Endothelial cell of umbilical vein (primary cell): ENCODE results near the gene WDPCP. TPM values are rescaled to one million over a fixed set of nuclear protein-coding genes. Genes with fewer than 3 reads are reported as not detected.

Experiments used
- BruUV-seq: library from RNA; stranded (reverse); fragments of 400-500 nt; replicated peaks from 2 replicates; lab custom pipeline; 2021; lab: Mats Ljungman, UMichigan
- CTCF ChIA-PET: fragments of 300-600, 350-600 bp; sonication (Branson Sonifier 250); formaldehyde crosslinking; loops from one replicate; lab custom pipeline; 2021; ENCODE audit warnings: antibody characterized with exemption, inconsistent platforms; lab: Charles Lee
- POLR2A ChIA-PET: fragments of 300-600, 350-600 bp; sonication (Branson Sonifier 250); formaldehyde crosslinking; loops from one replicate; lab custom pipeline; 2021; ENCODE audit warnings: antibody characterized with exemption, inconsistent platforms; lab: Charles Lee
- DNase-seq: peaks from one replicate; pipeline ENCODE4 v3.0.0-alpha.2; 2011; ENCODE audit warnings: low read depth, low spot score
- FAIRE-seq: peaks from 2 replicates; lab custom pipeline; 2011; peaks lifted over from hg19 to GRCh38; lab: Jason Lieb, UNC
- H2AFZ ChIP-seq: 2 replicates; pipeline ENCODE4 v1.6.0; 2012; ENCODE audit warnings: low read depth, low read length, control low read depth, inconsistent platforms
- H3K27ac ChIP-seq: 2 replicates; pipeline ENCODE4 v1.5.1; 2011; ENCODE audit warnings: low read depth, mild to moderate bottlenecking, control low read depth, low read length, moderate library complexity; ENCODE audit not compliant: insufficient read depth
- H3K27me3 ChIP-seq, 2 experiments: 2 replicates each; pipeline versions ENCODE4 v1.6.0 to v1.6.1; 2011; ENCODE audit warnings: low read length in 2 of 2, mixed read lengths in 1 of 2; ENCODE audit not compliant: control insufficient read depth in 2 of 2, insufficient read depth in 2 of 2
- H3K36me3 ChIP-seq, 2 experiments: 2 replicates in 1 of 2; 3 replicates in 1 of 2; pipeline ENCODE4 v1.5.1; 2011; ENCODE audit warnings: low read length in 2 of 2, mild to moderate bottlenecking in 1 of 2, moderate library complexity in 1 of 2; ENCODE audit not compliant: control insufficient read depth in 2 of 2, insufficient read depth in 2 of 2; ENCODE audit errors: extremely low read depth in 1 of 2
- H3K4me1 ChIP-seq: 3 replicates; pipeline ENCODE4 v1.5.1; 2011; ENCODE audit warnings: mild to moderate bottlenecking, low read length; ENCODE audit not compliant: control insufficient read depth, insufficient read depth; ENCODE audit errors: extremely low read depth
- H3K4me2 ChIP-seq: 2 replicates; pipeline ENCODE4 v1.6.1; 2011; ENCODE audit warnings: low read length, control low read depth, mixed read lengths; ENCODE audit not compliant: insufficient read depth
- H3K4me3 ChIP-seq, 3 experiments: fragments of 200-600 bp in 1 of 3; sonication (generic), shearing (Covaris generic) in 1 of 3; replicated peaks in 1 of 3; 2 replicates each; pipeline ENCODE4 v1.5.1; 2011 to 2016; ENCODE audit warnings: control low read depth in 3 of 3, low read length in 3 of 3, mild to moderate bottlenecking in 2 of 3, inconsistent platforms in 1 of 3, low read depth in 1 of 3, moderate library complexity in 1 of 3; ENCODE audit not compliant: insufficient read depth in 1 of 3
- H3K79me2 ChIP-seq: 2 replicates; pipeline ENCODE4 v1.6.0; 2012; ENCODE audit warnings: low read length, inconsistent platforms; ENCODE audit not compliant: control insufficient read depth, insufficient read depth
- H3K9ac ChIP-seq: replicated peaks from 2 replicates; pipeline ENCODE3; 2011; ENCODE audit warnings: low read length, control low read depth; ENCODE audit not compliant: insufficient read depth; ENCODE audit errors: extremely low read depth
- H3K9me1 ChIP-seq: replicated peaks from 3 replicates; pipeline ENCODE4 v1.6.0; 2011; ENCODE audit warnings: mild to moderate bottlenecking, low read length; ENCODE audit not compliant: control insufficient read depth, insufficient read depth; ENCODE audit errors: extremely low read depth
- H3K9me3 ChIP-seq: replicated peaks from 2 replicates; pipeline ENCODE4 v1.5.1; 2012; ENCODE audit warnings: low read length, inconsistent platforms; ENCODE audit not compliant: control insufficient read depth, insufficient read depth
- H4K20me1 ChIP-seq: replicated peaks from 2 replicates; pipeline ENCODE3; 2011; ENCODE audit warnings: mild to moderate bottlenecking, low read length; ENCODE audit not compliant: control insufficient read depth, insufficient read depth; ENCODE audit errors: extremely low read depth
- CTCF ChIP-seq, 2 donors: IDR thresholded peaks; 1 replicate in 1 of 2; 2 replicates in 1 of 2; pipeline ENCODE4 v1.5.1; 2011; ENCODE audit warnings: low read length in 2 of 2, mild to moderate bottlenecking in 2 of 2, moderate library complexity in 2 of 2, control low read depth in 1 of 2, inconsistent platforms in 1 of 2, low read depth in 1 of 2; ENCODE audit not compliant: insufficient read depth in 1 of 2; ENCODE audit errors: extremely low read depth in 1 of 2
- EZH2 ChIP-seq: IDR thresholded peaks from 2 replicates; pipeline ENCODE4 v1.6.1; 2012; ENCODE audit warnings: borderline replicate concordance, low read depth, mild to moderate bottlenecking, moderate library complexity, low read length, inconsistent platforms; ENCODE audit not compliant: severe bottlenecking
- FOS ChIP-seq: IDR thresholded peaks from 2 replicates; pipeline ENCODE4 v1.6.1; 2011; ENCODE audit warnings: mild to moderate bottlenecking, low read length, moderate library complexity, borderline replicate concordance; ENCODE audit not compliant: insufficient read depth
- GATA2 ChIP-seq: IDR thresholded peaks from 2 replicates; pipeline ENCODE4 v1.7.0; 2011; ENCODE audit warnings: low read depth, mild to moderate bottlenecking, moderate library complexity, mixed read lengths, low read length; ENCODE audit not compliant: insufficient read length, insufficient read depth
- JUN ChIP-seq: IDR thresholded peaks from 2 replicates; pipeline ENCODE4 v1.6.1; 2011; ENCODE audit warnings: borderline replicate concordance, low read depth; ENCODE audit not compliant: insufficient read length, insufficient read depth
- MYC ChIP-seq: IDR thresholded peaks from one replicate; pipeline ENCODE4 v1.6.1; 2011; ENCODE audit warnings: mild to moderate bottlenecking, low read depth, low read length
- POLR2A ChIP-seq: IDR thresholded peaks from 2 replicates; pipeline ENCODE4 v1.6.1; 2012; ENCODE audit warnings: low read depth, mild to moderate bottlenecking, control low read depth, low read length
- POLR2AphosphoS5 ChIP-seq: IDR thresholded peaks from 2 replicates; pipeline ENCODE4 v1.6.1; 2012; ENCODE audit warnings: low read depth, mild to moderate bottlenecking, control low read depth, low read length, moderate library complexity; ENCODE audit not compliant: insufficient read depth
- dilution Hi-C: fragments of 300-500 bp; cut with MboI; formaldehyde crosslinking; loops from one replicate; pipeline ENCODE4 v1.15.0; 2019; ENCODE audit warnings: low sequenced_read_pairs; ENCODE audit not compliant: extremely low pct_ligation_motif_present
- intact Hi-C: fragments of 100-400 bp; cut with micrococcal nuclease; formaldehyde crosslinking; loops from one replicate; pipeline ENCODE4 v1.10.0; 2022
- polyA plus RNA-seq, 4 experiments: library from polyadenylated mRNA; depleted of rRNA in 3 of 4; stranded (reverse) in 3 of 4; unstranded in 1 of 4; fragments of >200 nt; gene quantifications; 2 replicates each; pipeline versions ENCODE4 v1.2.1 to v1.2.3, GENCODE V29; 2011 to 2012; ENCODE audit warnings: missing spikeins in 1 of 4
- total RNA-seq: library from RNA; stranded (reverse); gene quantifications from 2 replicates; pipeline ENCODE4 v1.2.3, GENCODE V29; 2021
- TF ChIP-seq, protein P1 (sequence below): IDR thresholded peaks from 2 replicates; pipeline ENCODE4 v1.6.1; 2011; ENCODE audit not compliant: insufficient read depth, insufficient read length

The WDPCP gene
- total and polyA plus RNA-seq, 2 donors (not counting 3 experiments of a cell fraction or from before 2014, with no cell fraction given), result 4.0 to 8.8 TPM

DNA sequence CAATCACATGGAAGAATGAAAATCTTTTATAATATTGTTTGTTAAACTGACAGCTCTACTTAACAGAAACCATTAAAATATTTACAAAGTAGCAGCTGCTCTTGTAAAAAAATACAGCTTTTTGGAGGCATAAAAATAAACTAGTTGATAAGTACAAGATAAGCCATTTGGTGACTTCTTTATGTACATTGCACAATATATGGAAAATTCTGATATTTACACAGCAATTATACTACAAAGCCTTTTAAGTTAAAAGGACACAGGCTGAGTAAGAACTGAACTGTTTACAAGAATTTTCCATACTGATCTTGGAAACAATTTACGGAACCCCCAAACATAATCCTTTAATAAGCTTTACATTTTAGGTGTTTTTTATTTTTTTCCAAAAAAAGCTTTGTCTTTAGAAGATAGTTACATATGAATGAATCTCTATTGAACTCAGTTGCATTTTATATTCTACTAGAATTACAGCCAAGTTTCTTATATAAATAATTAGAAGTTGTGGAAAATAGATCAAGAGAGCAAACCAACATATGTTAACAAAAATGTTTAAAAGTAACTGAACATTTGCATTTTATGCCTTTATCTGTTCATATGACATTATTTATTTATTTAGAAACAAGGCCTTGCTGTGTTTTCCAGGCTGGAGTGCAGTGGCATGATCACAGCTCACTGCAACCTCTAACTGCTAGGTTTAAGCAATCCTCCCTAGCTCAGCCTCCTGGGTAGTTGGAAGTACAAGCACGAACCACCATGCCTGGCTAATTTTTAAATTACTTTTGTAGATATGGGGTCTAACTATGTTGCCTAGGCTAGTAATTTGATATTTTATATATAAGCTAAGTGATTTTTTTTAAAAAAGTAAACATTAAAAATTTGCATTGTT, 395.1 kb downstream of the WDPCP start:
- no peak overlapping the region for H3K4me2 ChIP-seq
- no peak overlapping the region for H3K4me3 ChIP-seq
- no peaks in the 10 kb centered on the region for H4K20me1 ChIP-seq
- BruUV-seq, result no TSS peak
- H3K36me3 ChIP-seq, result no peaks in the 10 kb centered on the region
- H3K9ac ChIP-seq, result no peak overlapping the region
- H3K9me1 ChIP-seq, result no peaks in the 10 kb centered on the region
- H3K79me2 ChIP-seq, result no peaks in the 10 kb centered on the region
- dilution Hi-C loops (no loop called here), intact Hi-C loops (no loop called here)
- FAIRE-seq, result no peak
- DNase-seq, result no peak
- H3K27me3 ChIP-seq, result no peaks in the 10 kb centered on the region
- no peak for TF ChIP-seq FOS
- TF ChIP-seq CTCF (IDR thresholded peaks at IDR 0.05; ENCODE audit: extremely low read depth in 1 of 2, insufficient read depth in 1 of 2, low read depth in 1 of 2, low read length in 2 of 2), result no peak
- no peak for TF ChIP-seq POLR2AphosphoS5
- no peak for TF ChIP-seq GATA2
- TF ChIP-seq, protein P1, sequence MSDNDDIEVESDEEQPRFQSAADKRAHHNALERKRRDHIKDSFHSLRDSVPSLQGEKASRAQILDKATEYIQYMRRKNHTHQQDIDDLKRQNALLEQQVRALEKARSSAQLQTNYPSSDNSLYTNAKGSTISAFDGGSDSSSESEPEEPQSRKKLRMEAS, result no peak
- no peak for TF ChIP-seq POLR2A
- TF ChIP-seq EZH2, result no peak
- no peak for TF ChIP-seq MYC
- TF ChIP-seq JUN, result no peak
- CTCF ChIA-PET, result interaction anchor here (1.0 to 1.6 kb wide), 5 partner anchors 12 to 294 kb away, joined by 3 to 5 read pairs (median 3); no protein-coding TSS in a partner anchor
- POLR2A ChIA-PET, result no interaction called here
- no peaks in the 10 kb centered on the region for H3K9me3 ChIP-seq
- no peak overlapping the region for H2AFZ ChIP-seq
- H3K4me1 ChIP-seq, result no peaks in the 10 kb centered on the region
- H3K27ac ChIP-seq, result no peak overlapping the region
